HEK293 (cell line): ENCODE data around the gene KCTD1.

Source experiments
- CTCF ChIA-PET: fragments of 350-600 bp; formaldehyde crosslinking; extraction: SDS; loops from one replicate; lab custom pipeline; 2021; ENCODE audit warnings: antibody characterized with exemption; lab: Yijun Ruan, JAX
- POLR2A ChIA-PET: fragments of 300-600 bp; formaldehyde crosslinking; extraction: SDS; loops from one replicate; lab custom pipeline; 2020; ENCODE audit warnings: antibody characterized with exemption, inconsistent platforms; lab: Yijun Ruan, JAX
- H3K27ac ChIP-seq: fragments of 200-500 bp; sonication (Bioruptor generic); 2 replicates; pipeline ENCODE4 v1.5.1; 2014; ENCODE audit warnings: low read depth, low read length, control low read depth, inconsistent platforms; ENCODE audit errors: extremely low read depth
- H3K36me3 ChIP-seq, 2 experiments: fragments of 200-500 bp in 1 of 2; sonication (Bioruptor generic) in 1 of 2; 1 replicate in 1 of 2; 2 replicates in 1 of 2; pipeline ENCODE4 v1.5.1; 2014 to 2017; ENCODE audit warnings: inconsistent platforms in 2 of 2, low read length in 2 of 2; ENCODE audit not compliant: control insufficient read depth in 2 of 2, insufficient read depth in 1 of 2
- H3K4me1 ChIP-seq: fragments of 200-500 bp; sonication (Bioruptor generic); 2 replicates; pipeline ENCODE4 v1.5.1; 2014; ENCODE audit warnings: mild to moderate bottlenecking, low read length, inconsistent platforms; ENCODE audit not compliant: control insufficient read depth, insufficient read depth
- H3K4me3 ChIP-seq: 2 replicates; pipeline ENCODE4 v1.5.1; 2011; ENCODE audit warnings: low read depth, mild to moderate bottlenecking, control low read depth, low read length, moderate library complexity
- H3K9me3 ChIP-seq: fragments of 200-500 bp; sonication (Bioruptor generic); 2 replicates; pipeline ENCODE4 v1.5.1; 2014; ENCODE audit warnings: low read depth, low read length, inconsistent platforms; ENCODE audit not compliant: control insufficient read depth, insufficient read depth
- CTCF ChIP-seq: fragments of 450-650 bp; formaldehyde crosslinking; IDR thresholded peaks from 2 replicates; pipeline ENCODE4 v1.5.1; 2016; ENCODE audit warnings: missing biosample characterization, missing genetic modification characterization
- EGR2 ChIP-seq: fragments of 450-650 bp; formaldehyde crosslinking; IDR thresholded peaks from 2 replicates; pipeline ENCODE4 v1.5.1; 2016; ENCODE audit warnings: low read depth, missing biosample characterization, missing genetic modification characterization
- KLF16 ChIP-seq: fragments of 450-650 bp; formaldehyde crosslinking; IDR thresholded peaks from 2 replicates; pipeline ENCODE4 v1.5.1; 2017; ENCODE audit warnings: missing biosample characterization, missing genetic modification characterization
- KLF7 ChIP-seq: fragments of 450-650 bp; formaldehyde crosslinking; IDR thresholded peaks from 2 replicates; pipeline ENCODE4 v1.5.1; 2016; ENCODE audit warnings: missing biosample characterization, missing genetic modification characterization, borderline replicate concordance
- PRDM1 ChIP-seq: fragments of 450-650 bp; formaldehyde crosslinking; IDR thresholded peaks from 2 replicates; pipeline ENCODE4; 2016; ENCODE audit warnings: missing biosample characterization, missing genetic modification characterization
- PRDM10 ChIP-seq: fragments of 450-650 bp; formaldehyde crosslinking; IDR thresholded peaks from 2 replicates; pipeline ENCODE4 v1.5.1; 2016; ENCODE audit warnings: missing biosample characterization, missing genetic modification characterization
- RBAK ChIP-seq: fragments of 450-650 bp; formaldehyde crosslinking; IDR thresholded peaks from 2 replicates; pipeline ENCODE4 v1.5.1; 2016; ENCODE audit warnings: missing biosample characterization, missing genetic modification characterization
- REPIN1 ChIP-seq: fragments of 450-650 bp; formaldehyde crosslinking; IDR thresholded peaks from 2 replicates; pipeline ENCODE4 v1.5.1; 2017; ENCODE audit warnings: missing biosample characterization, missing genetic modification characterization, low read depth
- REST ChIP-seq: fragments of 450-650 bp; formaldehyde crosslinking; IDR thresholded peaks from 2 replicates; pipeline ENCODE4 v1.5.1; 2016; ENCODE audit warnings: missing biosample characterization, missing genetic modification characterization
- ZFP69B ChIP-seq: fragments of 450-650 bp; formaldehyde crosslinking; IDR thresholded peaks from 2 replicates; pipeline ENCODE4 v1.5.1; 2016; ENCODE audit warnings: missing biosample characterization, missing genetic modification characterization
- ZNF10 ChIP-seq: fragments of 450-650 bp; formaldehyde crosslinking; IDR thresholded peaks from 2 replicates; pipeline ENCODE4 v1.5.1; 2017; ENCODE audit warnings: missing biosample characterization, missing genetic modification characterization
- ZNF155 ChIP-seq: fragments of 450-650 bp; formaldehyde crosslinking; IDR thresholded peaks from 2 replicates; pipeline ENCODE4 v1.5.1; 2016; ENCODE audit warnings: missing biosample characterization, missing genetic modification characterization
- ZNF16 ChIP-seq: fragments of 450-650 bp; formaldehyde crosslinking; IDR thresholded peaks from 2 replicates; pipeline ENCODE4 v1.5.1; 2016; ENCODE audit warnings: low read depth, missing biosample characterization, missing genetic modification characterization
- ZNF214 ChIP-seq: fragments of 450-650 bp; formaldehyde crosslinking; IDR thresholded peaks from 2 replicates; pipeline ENCODE4 v1.5.1; 2017; ENCODE audit warnings: missing biosample characterization, mild to moderate bottlenecking, missing genetic modification characterization, borderline replicate concordance
- ZNF366 ChIP-seq: fragments of 450-650 bp; formaldehyde crosslinking; conservative IDR thresholded peaks from 2 replicates; pipeline ENCODE4 v1.5.1; 2016; ENCODE audit warnings: missing biosample characterization, missing genetic modification characterization
- ZNF558 ChIP-seq: fragments of 450-650 bp; formaldehyde crosslinking; IDR thresholded peaks from 2 replicates; pipeline ENCODE4 v1.5.1; 2016; ENCODE audit warnings: missing biosample characterization, missing genetic modification characterization
- ZNF571 ChIP-seq: fragments of 450-650 bp; formaldehyde crosslinking; IDR thresholded peaks from 2 replicates; pipeline ENCODE4 v1.5.0; 2017; ENCODE audit warnings: missing biosample characterization, missing genetic modification characterization
- ZNF596 ChIP-seq: fragments of 450-650 bp; IDR thresholded peaks from 2 replicates; pipeline ENCODE4 v1.5.0; 2018; ENCODE audit warnings: missing biosample characterization, mild to moderate bottlenecking, missing genetic modification characterization, moderate library complexity
- ZNF76 ChIP-seq: fragments of 450-650 bp; formaldehyde crosslinking; IDR thresholded peaks from 2 replicates; pipeline ENCODE4; 2016; ENCODE audit warnings: low read depth, missing biosample characterization, missing genetic modification characterization, borderline replicate concordance
- ZNF792 ChIP-seq: fragments of 450-650 bp; formaldehyde crosslinking; IDR thresholded peaks from 2 replicates; pipeline ENCODE4 v1.5.1; 2016; ENCODE audit warnings: missing biosample characterization, missing genetic modification characterization
- ZSCAN18 ChIP-seq: fragments of 450-650 bp; formaldehyde crosslinking; IDR thresholded peaks from 2 replicates; pipeline ENCODE4 v1.5.1; 2016; ENCODE audit warnings: missing biosample characterization, missing genetic modification characterization
- ZSCAN23 ChIP-seq: fragments of 450-650 bp; formaldehyde crosslinking; IDR thresholded peaks from 2 replicates; pipeline ENCODE4 v1.5.1; 2016; ENCODE audit warnings: missing biosample characterization, missing genetic modification characterization

Gene KCTD1

GRCh38 chr18:26543373-26543772, 5.0 kb downstream of the KCTD1 start:
- CTCF ChIA-PET: interaction anchor here (0.6 to 1.5 kb wide), 3 partner anchors 16 to 159 kb away, joined by 3 to 5 read pairs (median 3); no protein-coding TSS in a partner anchor

GRCh38 chr18:26540043-26540628, 8.2 kb downstream of the KCTD1 start:
- Histone ChIP-seq H3K27ac (no peak overlapping the region), H3K4me1 (peaks cover 13% of the 10 kb centered on the region), H3K36me3 (no peaks in the 10 kb centered on the region), H3K4me3 (no peak overlapping the region), H3K9me3 (no peaks in the 10 kb centered on the region)
- CTCF ChIA-PET: interaction anchor here (0.6 to 1.5 kb wide), 3 partner anchors 13 to 156 kb away, joined by 3 to 7 read pairs (median 4); no protein-coding TSS in a partner anchor
- POLR2A ChIA-PET: interaction anchor here (2.5 kb wide), 1 partner anchor 9 kb away, joined by 7 read pairs; no protein-coding TSS in a partner anchor
- 0 out of 2 replicates have a peak, but pooled peaks have one; percentile 23 for TF ChIP-seq PRDM10
- 0 out of 2 replicates have a peak, but pooled peaks have one; percentile 9 for TF ChIP-seq EGR2 (tag by site-specific recombination)
- TF ChIP-seq ZNF558 (tag by site-specific recombination): no peak
- TF ChIP-seq PRDM1 (tag by site-specific recombination): peak; percentile 81

More at GRCh38 chr18:26543373-26543772, 5.0 kb downstream of the KCTD1 start:
- Histone ChIP-seq H3K27ac (no peak overlapping the region), H3K9me3 (no peaks in the 10 kb centered on the region), H3K4me3 (no peak overlapping the region), H3K4me1 (peaks cover 11% of the 10 kb centered on the region), H3K36me3 (peaks cover 0 to 7% of the 10 kb centered on the region in 2 experiments; a peak in 1 of 3 replicates)
- no peak for TF ChIP-seq KLF16 (tag by site-specific recombination)
- TF ChIP-seq ZNF214 (tag by site-specific recombination): no peak
- no peak for TF ChIP-seq ZNF16 (tag by site-specific recombination)
- TF ChIP-seq ZNF366 (tag by site-specific recombination): no peak
- no peak for TF ChIP-seq ZNF596 (tag by site-specific recombination)
- no peak for TF ChIP-seq REST (tag by site-specific recombination)
- no peak for TF ChIP-seq ZSCAN18 (tag by site-specific recombination)
- TF ChIP-seq ZFP69B (tag by site-specific recombination): no peak
- TF ChIP-seq CTCF: no peak
- TF ChIP-seq ZNF792: no peak
- no peak for TF ChIP-seq RBAK (tag by site-specific recombination)
- TF ChIP-seq ZNF155 (tag by site-specific recombination): no peak
- no peak for TF ChIP-seq ZNF571 (tag by site-specific recombination)
- TF ChIP-seq ZSCAN23 (tag by site-specific recombination): no peak
- TF ChIP-seq REPIN1 (tag by site-specific recombination): no peak
- TF ChIP-seq ZNF76 (tag by site-specific recombination): no peak
- TF ChIP-seq KLF7 (tag by site-specific recombination): no peak
- no peak for TF ChIP-seq ZNF10 (tag by site-specific recombination)
- POLR2A ChIA-PET: no interaction called here
